SK-N-SH treated with all-trans-retinoic acid at 6 μM for 48 hours (cell line): ENCODE data around the gene SUGP2.

Experiments
- ARNTL ChIP-seq: fragments of 450-650 bp; formaldehyde crosslinking; IDR thresholded peaks from 2 replicates; pipeline ENCODE4 v1.5.0; 2020; ENCODE audit warnings: low read depth, mild to moderate bottlenecking, moderate library complexity, borderline replicate concordance
- PATZ1 ChIP-seq: fragments of 250-450 bp; sonication (Bioruptor Pico); IDR thresholded peaks from 2 replicates; pipeline ENCODE4 v1.8.0; 2020; ENCODE audit warnings: mild to moderate bottlenecking, moderate library complexity, borderline replicate concordance
- PPARA ChIP-seq: fragments of 250-450 bp; sonication (Bioruptor Pico); IDR thresholded peaks from 2 replicates; pipeline ENCODE4 v1.5.0; 2020; ENCODE audit warnings: mild to moderate bottlenecking, borderline replicate concordance
- SNAI2 ChIP-seq: fragments of 250-450 bp; sonication (Bioruptor Pico); IDR thresholded peaks from 2 replicates; pipeline ENCODE4 v1.5.0; 2020; ENCODE audit warnings: mild to moderate bottlenecking, moderate library complexity
- TSHZ2 ChIP-seq: fragments of 250-450 bp; sonication (Bioruptor Pico); IDR thresholded peaks from 2 replicates; pipeline ENCODE4 v1.5.0; 2020; ENCODE audit warnings: mild to moderate bottlenecking, moderate library complexity
- ZFP3 ChIP-seq: fragments of 250-450 bp; sonication (Bioruptor Pico); IDR thresholded peaks from 2 replicates; pipeline ENCODE4 v1.5.0; 2020; ENCODE audit warnings: mild to moderate bottlenecking, moderate library complexity
- ZFP30 ChIP-seq: fragments of 450-650 bp; formaldehyde crosslinking; IDR thresholded peaks from 2 replicates; pipeline ENCODE4 v1.5.0; 2022; ENCODE audit warnings: mild to moderate bottlenecking, moderate library complexity
- ZNF565 ChIP-seq: fragments of 450-650 bp; formaldehyde crosslinking; conservative IDR thresholded peaks from 2 replicates; pipeline ENCODE4 v1.5.0; 2020; ENCODE audit warnings: low read depth, mild to moderate bottlenecking, moderate library complexity

- TF ChIP-seq PPARA (no peak), ZFP3 (CRISPR knock-in tag) (no peak), ZNF565 (CRISPR knock-in tag) (no peak), TSHZ2 (CRISPR knock-in tag) (no peak), ARNTL (CRISPR knock-in tag) (no peak), ZFP30 (no peak), PATZ1 (no peak), SNAI2 (no peak)
Observed at GRCh38 chr19:19043881-19044280, 10.6 kb upstream of the SUGP2 start.
